Endothelial cell of umbilical vein (primary cell): ENCODE data around the gene KIF17. TPM values are rescaled to one million over a fixed set of nuclear protein-coding genes. Genes with fewer than 3 reads are reported as not detected.

Experiments
- BruUV-seq: library from RNA; stranded (reverse); fragments of 400-500 nt; replicated peaks from 2 replicates; lab custom pipeline; 2021; lab: Mats Ljungman, UMichigan
- CTCF ChIA-PET: fragments of 300-600, 350-600 bp; sonication (Branson Sonifier 250); formaldehyde crosslinking; loops from one replicate; lab custom pipeline; 2021; ENCODE audit warnings: antibody characterized with exemption, inconsistent platforms; lab: Charles Lee
- POLR2A ChIA-PET: fragments of 300-600, 350-600 bp; sonication (Branson Sonifier 250); formaldehyde crosslinking; loops from one replicate; lab custom pipeline; 2021; ENCODE audit warnings: antibody characterized with exemption, inconsistent platforms; lab: Charles Lee
- DNase-seq: peaks from one replicate; pipeline ENCODE4 v3.0.0-alpha.2; 2011; ENCODE audit warnings: low read depth, low spot score
- FAIRE-seq: peaks from 2 replicates; lab custom pipeline; 2011; peaks lifted over from hg19 to GRCh38; lab: Jason Lieb, UNC
- H2AFZ ChIP-seq: 2 replicates; pipeline ENCODE4 v1.6.0; 2012; ENCODE audit warnings: low read depth, low read length, control low read depth, inconsistent platforms
- H3K27ac ChIP-seq: 2 replicates; pipeline ENCODE4 v1.5.1; 2011; ENCODE audit warnings: low read depth, mild to moderate bottlenecking, control low read depth, low read length, moderate library complexity; ENCODE audit not compliant: insufficient read depth
- H3K27me3 ChIP-seq, 2 experiments: 2 replicates each; pipeline versions ENCODE4 v1.6.0 to v1.6.1; 2011; ENCODE audit warnings: low read length in 2 of 2, mixed read lengths in 1 of 2; ENCODE audit not compliant: control insufficient read depth in 2 of 2, insufficient read depth in 2 of 2
- H3K36me3 ChIP-seq, 2 experiments: 2 replicates in 1 of 2; 3 replicates in 1 of 2; pipeline ENCODE4 v1.5.1; 2011; ENCODE audit warnings: low read length in 2 of 2, mild to moderate bottlenecking in 1 of 2, moderate library complexity in 1 of 2; ENCODE audit not compliant: control insufficient read depth in 2 of 2, insufficient read depth in 2 of 2; ENCODE audit errors: extremely low read depth in 1 of 2
- H3K4me1 ChIP-seq: 3 replicates; pipeline ENCODE4 v1.5.1; 2011; ENCODE audit warnings: mild to moderate bottlenecking, low read length; ENCODE audit not compliant: control insufficient read depth, insufficient read depth; ENCODE audit errors: extremely low read depth
- H3K4me2 ChIP-seq: 2 replicates; pipeline ENCODE4 v1.6.1; 2011; ENCODE audit warnings: low read length, control low read depth, mixed read lengths; ENCODE audit not compliant: insufficient read depth
- H3K4me3 ChIP-seq, 3 experiments: fragments of 200-600 bp in 1 of 3; sonication (generic), shearing (Covaris generic) in 1 of 3; replicated peaks in 1 of 3; 2 replicates each; pipeline ENCODE4 v1.5.1; 2011 to 2016; ENCODE audit warnings: control low read depth in 3 of 3, low read length in 3 of 3, mild to moderate bottlenecking in 2 of 3, inconsistent platforms in 1 of 3, low read depth in 1 of 3, moderate library complexity in 1 of 3; ENCODE audit not compliant: insufficient read depth in 1 of 3
- H3K79me2 ChIP-seq: 2 replicates; pipeline ENCODE4 v1.6.0; 2012; ENCODE audit warnings: low read length, inconsistent platforms; ENCODE audit not compliant: control insufficient read depth, insufficient read depth
- H3K9ac ChIP-seq: replicated peaks from 2 replicates; pipeline ENCODE3; 2011; ENCODE audit warnings: low read length, control low read depth; ENCODE audit not compliant: insufficient read depth; ENCODE audit errors: extremely low read depth
- H3K9me1 ChIP-seq: replicated peaks from 3 replicates; pipeline ENCODE4 v1.6.0; 2011; ENCODE audit warnings: mild to moderate bottlenecking, low read length; ENCODE audit not compliant: control insufficient read depth, insufficient read depth; ENCODE audit errors: extremely low read depth
- H3K9me3 ChIP-seq: replicated peaks from 2 replicates; pipeline ENCODE4 v1.5.1; 2012; ENCODE audit warnings: low read length, inconsistent platforms; ENCODE audit not compliant: control insufficient read depth, insufficient read depth
- H4K20me1 ChIP-seq: replicated peaks from 2 replicates; pipeline ENCODE3; 2011; ENCODE audit warnings: mild to moderate bottlenecking, low read length; ENCODE audit not compliant: control insufficient read depth, insufficient read depth; ENCODE audit errors: extremely low read depth
- CTCF ChIP-seq, 2 donors: IDR thresholded peaks; 1 replicate in 1 of 2; 2 replicates in 1 of 2; pipeline ENCODE4 v1.5.1; 2011; ENCODE audit warnings: low read length in 2 of 2, mild to moderate bottlenecking in 2 of 2, moderate library complexity in 2 of 2, control low read depth in 1 of 2, inconsistent platforms in 1 of 2, low read depth in 1 of 2; ENCODE audit not compliant: insufficient read depth in 1 of 2; ENCODE audit errors: extremely low read depth in 1 of 2
- EZH2 ChIP-seq: IDR thresholded peaks from 2 replicates; pipeline ENCODE4 v1.6.1; 2012; ENCODE audit warnings: borderline replicate concordance, low read depth, mild to moderate bottlenecking, moderate library complexity, low read length, inconsistent platforms; ENCODE audit not compliant: severe bottlenecking
- FOS ChIP-seq: IDR thresholded peaks from 2 replicates; pipeline ENCODE4 v1.6.1; 2011; ENCODE audit warnings: mild to moderate bottlenecking, low read length, moderate library complexity, borderline replicate concordance; ENCODE audit not compliant: insufficient read depth
- GATA2 ChIP-seq: IDR thresholded peaks from 2 replicates; pipeline ENCODE4 v1.7.0; 2011; ENCODE audit warnings: low read depth, mild to moderate bottlenecking, moderate library complexity, mixed read lengths, low read length; ENCODE audit not compliant: insufficient read length, insufficient read depth
- JUN ChIP-seq: IDR thresholded peaks from 2 replicates; pipeline ENCODE4 v1.6.1; 2011; ENCODE audit warnings: borderline replicate concordance, low read depth; ENCODE audit not compliant: insufficient read length, insufficient read depth
- MAX ChIP-seq: IDR thresholded peaks from 2 replicates; pipeline ENCODE4 v1.6.1; 2011; ENCODE audit not compliant: insufficient read depth, insufficient read length
- MYC ChIP-seq: IDR thresholded peaks from one replicate; pipeline ENCODE4 v1.6.1; 2011; ENCODE audit warnings: mild to moderate bottlenecking, low read depth, low read length
- POLR2A ChIP-seq: IDR thresholded peaks from 2 replicates; pipeline ENCODE4 v1.6.1; 2012; ENCODE audit warnings: low read depth, mild to moderate bottlenecking, control low read depth, low read length
- POLR2AphosphoS5 ChIP-seq: IDR thresholded peaks from 2 replicates; pipeline ENCODE4 v1.6.1; 2012; ENCODE audit warnings: low read depth, mild to moderate bottlenecking, control low read depth, low read length, moderate library complexity; ENCODE audit not compliant: insufficient read depth
- dilution Hi-C: fragments of 300-500 bp; cut with MboI; formaldehyde crosslinking; loops from one replicate; pipeline ENCODE4 v1.15.0; 2019; ENCODE audit warnings: low sequenced_read_pairs; ENCODE audit not compliant: extremely low pct_ligation_motif_present
- intact Hi-C: fragments of 100-400 bp; cut with micrococcal nuclease; formaldehyde crosslinking; loops from one replicate; pipeline ENCODE4 v1.10.0; 2022
- polyA plus RNA-seq, 4 experiments: library from polyadenylated mRNA; depleted of rRNA in 3 of 4; stranded (reverse) in 3 of 4; unstranded in 1 of 4; fragments of >200 nt; gene quantifications; 2 replicates each; pipeline versions ENCODE4 v1.2.1 to v1.2.3, GENCODE V29; 2011 to 2012; ENCODE audit warnings: missing spikeins in 1 of 4
- total RNA-seq: library from RNA; stranded (reverse); gene quantifications from 2 replicates; pipeline ENCODE4 v1.2.3, GENCODE V29; 2021

Gene KIF17
- total and polyA plus RNA-seq, 2 donors (not counting 3 experiments of a cell fraction or from before 2014, with no cell fraction given), result 1.1 to 1.5 TPM

GRCh38 chr1:20614131-20614579, 103.7 kb downstream of the KIF17 start:
- intact Hi-C loops, result no loop called here
- dilution Hi-C loops, result no loop called here
- no peak overlapping the region for H3K4me3 ChIP-seq
- H4K20me1 ChIP-seq, result no peaks in the 10 kb centered on the region
- H3K27ac ChIP-seq, result no peak overlapping the region
- H3K9me1 ChIP-seq, result no peaks in the 10 kb centered on the region
- peak overlapping the region; percentile 23 for H2AFZ ChIP-seq
- no peaks in the 10 kb centered on the region for H3K79me2 ChIP-seq
- no peaks in the 10 kb centered on the region for H3K36me3 ChIP-seq
- no peak for FAIRE-seq
- no peaks in the 10 kb centered on the region for H3K4me1 ChIP-seq
- DNase-seq, result no peak
- POLR2A ChIA-PET, result no interaction called here
- BruUV-seq, result no TSS peak
- no peaks in the 10 kb centered on the region for H3K9me3 ChIP-seq
- no peak overlapping the region for H3K9ac ChIP-seq
- TF ChIP-seq EZH2, result no peak
- TF ChIP-seq MAX, result no peak
- no peak for TF ChIP-seq GATA2
- TF ChIP-seq POLR2AphosphoS5, result no peak
- TF ChIP-seq POLR2A, result no peak
- no peak for TF ChIP-seq MYC
- no peak for TF ChIP-seq FOS
- no peak for TF ChIP-seq JUN
- TF ChIP-seq CTCF (IDR thresholded peaks at IDR 0.05; ENCODE audit: extremely low read depth in 1 of 2, insufficient read depth in 1 of 2, low read depth in 1 of 2, low read length in 2 of 2), result no peak
- CTCF ChIA-PET, result interaction anchor here (1.3 kb wide), 1 partner anchor 39 kb away, joined by 6 read pairs; no protein-coding TSS in a partner anchor
- H3K27me3 ChIP-seq, result no peaks in the 10 kb centered on the region
- no peak overlapping the region for H3K4me2 ChIP-seq

Other genes starting within 250 kb of the KIF17 start
- gene CAMK2N1, start 231.8 kb downstream of the KIF17 start, total RNA-seq, result 11.9 and 18.3 TPM in 2 replicates
- 3.1 and 3.3 TPM in 2 replicates for gene CAMK2N1, start 231.8 kb downstream of the KIF17 start, polyA plus RNA-seq
- 23.9 and 28.3 TPM in 2 replicates for gene MUL1, start 209.9 kb downstream of the KIF17 start, total RNA-seq
- gene MUL1, start 209.9 kb downstream of the KIF17 start, polyA plus RNA-seq, result 29.5 and 31.8 TPM in 2 replicates
- not detected in 2 replicates for gene FAM43B, start 165.4 kb downstream of the KIF17 start, total RNA-seq
- not detected in 2 replicates for gene FAM43B, start 165.4 kb downstream of the KIF17 start, polyA plus RNA-seq
- 0.35 TPM in 1 of 2 replicates, not detected in the other for gene CDA, start 128.9 kb downstream of the KIF17 start, total RNA-seq
- 1.2 and 1.9 TPM in 2 replicates for gene CDA, start 128.9 kb downstream of the KIF17 start, polyA plus RNA-seq
- gene PINK1, start 84.5 kb downstream of the KIF17 start, total RNA-seq, result 25.6 and 27.3 TPM in 2 replicates
- 27.2 and 27.9 TPM in 2 replicates for gene PINK1, start 84.5 kb downstream of the KIF17 start, polyA plus RNA-seq
- gene DDOST, start 56.6 kb downstream of the KIF17 start, total RNA-seq, result 293 and 319 TPM in 2 replicates
- gene DDOST, start 56.6 kb downstream of the KIF17 start, polyA plus RNA-seq, result 487 and 533 TPM in 2 replicates
- 1.0 and 2.4 TPM in 2 replicates for gene SH2D5, start 14.7 kb upstream of the KIF17 start, total RNA-seq
- 0.18 and 0.23 TPM in 2 replicates for gene SH2D5, start 14.7 kb upstream of the KIF17 start, polyA plus RNA-seq
- gene HP1BP3, start 69.3 kb upstream of the KIF17 start, total RNA-seq, result 228 and 231 TPM in 2 replicates
- gene HP1BP3, start 69.3 kb upstream of the KIF17 start, polyA plus RNA-seq, result 78.1 and 87.2 TPM in 2 replicates